Thoracic aorta (tissue), 2 donors: ENCODE results near the gene SNX27. TPM values are rescaled to one million over a fixed set of nuclear protein-coding genes. Genes with fewer than 3 reads are reported as not detected.

Source experiments
- ATAC-seq: fragments of 150-250 bp; one replicate; pipeline ENCODE4 v1.8.0; 2017; ENCODE audit warnings: low read depth; ENCODE audit not compliant: insufficient number of reproducible peaks, low FRiP score
- DNase-seq: peaks from one replicate; pipeline ENCODE4 v3.0.0-alpha.2; 2020; ENCODE audit warnings: low spot score
- H3K27ac ChIP-seq, 2 donors: fragments of 200-600 bp; sonication (generic); 1 replicate in 1 of 2; 2 replicates in 1 of 2; pipeline ENCODE4 v1.5.1; 2016; ENCODE audit warnings: mild to moderate bottlenecking in 2 of 2, moderate library complexity in 2 of 2
- H3K27me3 ChIP-seq: fragments of 200-600 bp; sonication (generic); replicated peaks from 2 replicates; pipeline ENCODE4 v1.6.0; 2016; ENCODE audit warnings: mild to moderate bottlenecking; ENCODE audit not compliant: insufficient read depth
- H3K36me3 ChIP-seq: fragments of 200-600 bp; sonication (generic); one replicate; pipeline ENCODE4 v1.5.1; 2016
- H3K4me1 ChIP-seq, 2 donors: fragments of 200-600 bp; sonication (generic); 1 replicate in 1 of 2; 2 replicates in 1 of 2; pipeline versions ENCODE4 v1.5.1 to v1.6.0; 2016; ENCODE audit warnings: low read depth in 2 of 2, mild to moderate bottlenecking in 1 of 2; ENCODE audit not compliant: control insufficient read depth in 1 of 2
- H3K4me3 ChIP-seq: fragments of 200-600 bp; sonication (generic); 2 replicates; pipeline ENCODE4 v1.5.1; 2016; ENCODE audit warnings: mild to moderate bottlenecking
- H3K9me3 ChIP-seq: fragments of 200-600 bp; sonication (generic); 2 replicates; pipeline ENCODE4 v1.5.1; 2016
- total RNA-seq, 2 donors: library from RNA; depleted of rRNA; stranded (reverse); fragments of >200 nt; gene quantifications; one replicate each; pipeline versions ENCODE4 v1.1.0 to v1.2.3, GENCODE V29; 2016
- TF ChIP-seq, protein P1 (sequence below): fragments of 200-600 bp; sonication (generic); IDR thresholded peaks from one replicate; pipeline ENCODE4 v1.5.1; 2019; ENCODE audit warnings: antibody characterized with exemption

SNX27 gene
- total RNA-seq, 2 donors from 2014 or later = 25.6 to 46.7 TPM

- H3K9me3 ChIP-seq = no peaks in the 10 kb centered on the region
- no peak overlapping the region for H3K27ac ChIP-seq
- ATAC-seq (no peak), DNase-seq (no peak)
- H3K36me3 ChIP-seq = peaks cover 27% of the 10 kb centered on the region
- no peaks in the 10 kb centered on the region for H3K4me1 ChIP-seq
- H3K27me3 ChIP-seq = no peaks in the 10 kb centered on the region
- TF ChIP-seq, protein P1, sequence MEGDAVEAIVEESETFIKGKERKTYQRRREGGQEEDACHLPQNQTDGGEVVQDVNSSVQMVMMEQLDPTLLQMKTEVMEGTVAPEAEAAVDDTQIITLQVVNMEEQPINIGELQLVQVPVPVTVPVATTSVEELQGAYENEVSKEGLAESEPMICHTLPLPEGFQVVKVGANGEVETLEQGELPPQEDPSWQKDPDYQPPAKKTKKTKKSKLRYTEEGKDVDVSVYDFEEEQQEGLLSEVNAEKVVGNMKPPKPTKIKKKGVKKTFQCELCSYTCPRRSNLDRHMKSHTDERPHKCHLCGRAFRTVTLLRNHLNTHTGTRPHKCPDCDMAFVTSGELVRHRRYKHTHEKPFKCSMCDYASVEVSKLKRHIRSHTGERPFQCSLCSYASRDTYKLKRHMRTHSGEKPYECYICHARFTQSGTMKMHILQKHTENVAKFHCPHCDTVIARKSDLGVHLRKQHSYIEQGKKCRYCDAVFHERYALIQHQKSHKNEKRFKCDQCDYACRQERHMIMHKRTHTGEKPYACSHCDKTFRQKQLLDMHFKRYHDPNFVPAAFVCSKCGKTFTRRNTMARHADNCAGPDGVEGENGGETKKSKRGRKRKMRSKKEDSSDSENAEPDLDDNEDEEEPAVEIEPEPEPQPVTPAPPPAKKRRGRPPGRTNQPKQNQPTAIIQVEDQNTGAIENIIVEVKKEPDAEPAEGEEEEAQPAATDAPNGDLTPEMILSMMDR = no peak
- H3K4me3 ChIP-seq = no peak overlapping the region
Observed at GRCh38 chr1:151693057-151693651, 81.3 kb downstream of the SNX27 start.

GRCh38 chr1:151701515-151701914, 89.7 kb downstream of the SNX27 start:
- DNase-seq = no peak
- H3K9me3 ChIP-seq = no peaks in the 10 kb centered on the region
- H3K27ac ChIP-seq = no peak overlapping the region
- no peak for ATAC-seq
- no peaks in the 10 kb centered on the region for H3K27me3 ChIP-seq
- peaks cover 31% of the 10 kb centered on the region for H3K36me3 ChIP-seq
- no peaks in the 10 kb centered on the region for H3K4me1 ChIP-seq
- H3K4me3 ChIP-seq = no peak overlapping the region
- TF ChIP-seq, protein P1 = no peak

- H3K36me3 ChIP-seq = peaks cover 18% of the 10 kb centered on the region
Observed at GRCh38 chr1:151702936-151703335, 91.1 kb downstream of the SNX27 start.

DNA sequence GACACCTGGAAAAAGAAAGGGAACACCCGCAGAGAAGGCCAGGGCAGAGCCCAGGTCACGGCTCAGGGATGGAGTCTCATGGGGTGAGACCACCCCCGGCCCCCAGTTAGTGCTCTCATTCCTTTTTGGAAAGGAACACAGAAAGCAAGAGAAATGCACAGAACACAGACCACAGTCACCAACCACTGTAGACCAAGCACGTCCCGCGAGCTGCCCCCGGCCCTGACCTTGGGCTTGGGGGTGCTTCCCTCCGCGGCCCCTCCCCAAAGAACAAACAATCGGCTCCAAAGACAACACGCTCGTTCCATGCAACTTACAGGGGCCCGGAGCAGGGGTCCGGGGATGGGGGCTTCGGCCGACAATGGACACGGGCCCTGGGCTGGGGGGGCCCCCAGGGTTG, 92.0 kb downstream of the SNX27 start:
- Histone ChIP-seq H3K9me3 (no peaks in the 10 kb centered on the region), H3K4me3 (no peak overlapping the region), H3K4me1 (no peaks in the 10 kb centered on the region), H3K27me3 (no peaks in the 10 kb centered on the region), H3K27ac (no peak overlapping the region), H3K36me3 (peaks cover 12% of the 10 kb centered on the region)
- TF ChIP-seq, protein P1 = no peak
- ATAC-seq (no peak), DNase-seq (no peak)

More at GRCh38 chr1:151702936-151703335, 91.1 kb downstream of the SNX27 start:
- H3K4me1 ChIP-seq = no peaks in the 10 kb centered on the region
- H3K4me3 ChIP-seq = no peak overlapping the region
- H3K27me3 ChIP-seq = no peaks in the 10 kb centered on the region
- H3K9me3 ChIP-seq = no peaks in the 10 kb centered on the region
- H3K27ac ChIP-seq = no peak overlapping the region
- DNase-seq = no peak
- TF ChIP-seq, protein P1 = no peak
- ATAC-seq = no peak

- no peaks in the 10 kb centered on the region for H3K9me3 ChIP-seq
Observed at GRCh38 chr1:151704246-151704645, 92.4 kb downstream of the SNX27 start.

More at GRCh38 chr1:151704246-151704645, 92.4 kb downstream of the SNX27 start:
- no peak for DNase-seq
- TF ChIP-seq, protein P1 = no peak
- H3K4me1 ChIP-seq = no peaks in the 10 kb centered on the region
- H3K27me3 ChIP-seq = no peaks in the 10 kb centered on the region
- peaks cover 9% of the 10 kb centered on the region for H3K36me3 ChIP-seq
- no peak for ATAC-seq
- no peak overlapping the region for H3K27ac ChIP-seq
- H3K4me3 ChIP-seq = no peak overlapping the region
